ENCODE data around the gene CARD11. TPM values are rescaled to one million over a fixed set of nuclear protein-coding genes. Genes with fewer than 3 reads are reported as not detected.

The CARD11 gene
- total RNA-seq, 1 experiment from 2014 or later: 0.57 TPM

DNA sequence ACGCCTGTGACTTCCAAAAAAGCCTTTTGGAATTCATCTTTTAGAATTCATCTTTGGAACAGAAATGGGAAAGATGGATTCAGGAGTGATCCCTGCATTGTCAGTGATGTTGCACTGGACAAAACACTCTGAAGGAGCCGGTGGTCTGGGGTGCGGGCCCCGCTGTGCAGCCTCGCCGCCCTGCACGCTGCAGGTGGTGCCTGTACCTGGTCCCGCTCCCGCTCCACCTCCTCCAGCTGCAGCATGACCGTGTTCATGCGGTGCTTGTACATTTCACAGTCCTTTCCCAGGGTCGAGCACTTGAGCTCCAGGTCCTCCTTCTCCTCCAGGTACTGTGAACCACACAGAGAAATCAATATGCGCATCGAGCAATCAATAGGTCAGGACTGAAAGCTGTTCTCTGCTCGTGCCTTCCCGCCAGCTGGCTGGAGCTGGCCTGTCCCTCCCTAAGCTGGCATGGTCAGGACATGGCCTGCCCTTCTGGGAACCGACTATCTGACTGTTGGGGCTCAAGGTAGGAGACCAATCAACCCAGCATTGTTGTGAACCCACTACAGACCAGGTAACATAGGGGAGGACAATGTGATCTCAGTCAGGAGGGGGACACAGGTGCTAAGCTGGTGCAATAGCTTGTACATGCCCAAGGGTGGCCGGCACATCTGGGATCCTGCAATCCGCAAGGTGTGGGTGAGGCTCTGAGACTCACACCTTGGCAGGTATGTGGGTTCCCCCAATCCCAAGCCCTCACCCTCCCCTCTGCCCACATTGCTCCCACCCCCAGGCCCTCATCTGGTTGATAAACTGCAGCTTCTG lies 105.8 kb downstream of the CARD11 start:
- POLR2A ChIA-PET: no interaction called here

More for the DNA sequence above, 105.8 kb downstream of the CARD11 start:
- DNase-seq (ENCODE audit: low read depth, low spot score) (no peak), ATAC-seq (no peak)
- RAD21 ChIA-PET (ENCODE audit: low non-redundant PET in 1 of 2, low total read pairs in 2 of 2, uncharacterized antibody in 2 of 2, unreplicated experiment in 2 of 2): no interaction called here
- Histone ChIP-seq H3K4me2 (ENCODE audit: low read length) (no peak overlapping the region), H3K9me3 (ENCODE audit: control insufficient read depth in 1 of 2, insufficient read depth in 1 of 2, low read depth in 1 of 2, low read length in 2 of 2) (no peaks in the 10 kb centered on the region), H3K36me3 (ENCODE audit: control insufficient read depth in 1 of 2, insufficient read depth in 2 of 2, low read length in 2 of 2) (no peaks in the 10 kb centered on the region), H3K9ac (ENCODE audit: low read length) (no peak overlapping the region), H3K9me2 (ENCODE audit: insufficient read depth) (no peaks in the 10 kb centered on the region), H3K4me1 (ENCODE audit: control insufficient read depth in 1 of 2, insufficient read depth in 2 of 2, low read length in 2 of 2) (peaks cover 4 to 13% of the 10 kb centered on the region in 2 experiments; a peak in 3 of 4 replicates), H3K27ac (ENCODE audit: low read depth, low read length) (no peak overlapping the region), H3K4me3 (replicated peaks in 1 of 2; ENCODE audit: low read depth in 1 of 2, low read length in 2 of 2) (no peak overlapping the region), H4K20me1 (ENCODE audit: insufficient read depth) (no peaks in the 10 kb centered on the region), H3K27me3 (ENCODE audit: insufficient read depth, low read length) (peaks cover 22% of the 10 kb centered on the region), H2AFZ (ENCODE audit: low read depth, low read length, poor library complexity, severe bottlenecking) (no peak overlapping the region), H3K79me2 (ENCODE audit: insufficient read depth, low read length) (no peaks in the 10 kb centered on the region)
- intact Hi-C loops (cut with micrococcal nuclease): no loop called here
- CTCF ChIA-PET: no interaction called here
- no TSS peak for BruUV-seq (replicated peaks)
- TF ChIP-seq SRF (IDR thresholded peaks at IDR 0.05; ENCODE audit: low read depth) (no peak), FOSL1 (IDR thresholded peaks at IDR 0.05; ENCODE audit: low read depth) (no peak), MAX (IDR thresholded peaks at IDR 0.05) (no peak), TCF7L2 (IDR thresholded peaks at IDR 0.05; ENCODE audit: borderline replicate concordance, extremely low read depth, insufficient read depth, insufficient read length) (no peak), JUND (IDR thresholded peaks at IDR 0.05) (no peak), CBX3 (IDR thresholded peaks at IDR 0.05; ENCODE audit: low read depth) (no peak), SP1 (IDR thresholded peaks at IDR 0.05; ENCODE audit: low read depth) (no peak), REST (IDR thresholded peaks at IDR 0.05; ENCODE audit: low read depth) (no peak), POLR2AphosphoS5 (IDR thresholded peaks at IDR 0.05; ENCODE audit: low read depth, low read length) (no peak), ZNF274 (IDR thresholded peaks at IDR 0.05; ENCODE audit: low read depth, low read length) (no peak), ELF1 (IDR thresholded peaks at IDR 0.05; ENCODE audit: borderline replicate concordance, low read depth) (no peak), CTCF (IDR thresholded peaks at IDR 0.05 in 2 of 3, conservative IDR thresholded peaks at IDR 0.05 in 1 of 3; ENCODE audit: borderline replicate concordance in 1 of 3, insufficient read depth in 1 of 3, low read depth in 2 of 3, low read length in 2 of 3) (no peak)
- TF ChIP-seq, protein P1, sequence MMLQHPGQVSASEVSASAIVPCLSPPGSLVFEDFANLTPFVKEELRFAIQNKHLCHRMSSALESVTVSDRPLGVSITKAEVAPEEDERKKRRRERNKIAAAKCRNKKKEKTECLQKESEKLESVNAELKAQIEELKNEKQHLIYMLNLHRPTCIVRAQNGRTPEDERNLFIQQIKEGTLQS (IDR thresholded peaks at IDR 0.05): no peak
- TF ChIP-seq, protein P2, sequence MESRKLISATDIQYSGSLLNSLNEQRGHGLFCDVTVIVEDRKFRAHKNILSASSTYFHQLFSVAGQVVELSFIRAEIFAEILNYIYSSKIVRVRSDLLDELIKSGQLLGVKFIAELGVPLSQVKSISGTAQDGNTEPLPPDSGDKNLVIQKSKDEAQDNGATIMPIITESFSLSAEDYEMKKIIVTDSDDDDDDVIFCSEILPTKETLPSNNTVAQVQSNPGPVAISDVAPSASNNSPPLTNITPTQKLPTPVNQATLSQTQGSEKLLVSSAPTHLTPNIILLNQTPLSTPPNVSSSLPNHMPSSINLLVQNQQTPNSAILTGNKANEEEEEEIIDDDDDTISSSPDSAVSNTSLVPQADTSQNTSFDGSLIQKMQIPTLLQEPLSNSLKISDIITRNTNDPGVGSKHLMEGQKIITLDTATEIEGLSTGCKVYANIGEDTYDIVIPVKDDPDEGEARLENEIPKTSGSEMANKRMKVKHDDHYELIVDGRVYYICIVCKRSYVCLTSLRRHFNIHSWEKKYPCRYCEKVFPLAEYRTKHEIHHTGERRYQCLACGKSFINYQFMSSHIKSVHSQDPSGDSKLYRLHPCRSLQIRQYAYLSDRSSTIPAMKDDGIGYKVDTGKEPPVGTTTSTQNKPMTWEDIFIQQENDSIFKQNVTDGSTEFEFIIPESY (IDR thresholded peaks at IDR 0.05; ENCODE audit: extremely low read depth, insufficient replicate concordance, low read length): no peak
